ENCODE measurements around the gene P3H2.
"Not testable (repeated sequence)": the region's sequence is repeated elsewhere in the genome, so short reads cannot be mapped to it uniquely, and the experiment has no call there.

Gene P3H2

DNA sequence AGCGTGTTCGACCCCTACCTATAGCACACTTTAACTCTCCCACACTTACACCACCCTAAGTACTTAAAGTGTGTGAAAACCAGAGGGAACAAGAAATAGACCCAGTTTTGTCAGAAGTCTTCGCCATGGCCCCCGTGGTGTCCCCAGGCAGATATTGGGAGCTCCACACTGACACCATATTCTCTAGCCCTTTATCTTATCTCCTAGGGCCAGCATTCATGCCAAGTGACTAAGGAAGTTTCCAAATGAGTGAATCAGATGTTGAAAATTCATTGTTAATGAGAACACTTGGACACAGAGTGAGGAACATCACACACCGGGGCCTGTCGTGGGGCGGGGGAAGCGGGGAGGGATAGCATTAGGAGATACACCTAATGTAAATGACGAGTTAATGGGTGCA, 31.8 kb downstream of the P3H2 start:
- H3K4me1 ChIP-seq (ENCODE audit: insufficient read depth, low read length), result peaks cover 25% of the 10 kb centered on the region

DNA sequence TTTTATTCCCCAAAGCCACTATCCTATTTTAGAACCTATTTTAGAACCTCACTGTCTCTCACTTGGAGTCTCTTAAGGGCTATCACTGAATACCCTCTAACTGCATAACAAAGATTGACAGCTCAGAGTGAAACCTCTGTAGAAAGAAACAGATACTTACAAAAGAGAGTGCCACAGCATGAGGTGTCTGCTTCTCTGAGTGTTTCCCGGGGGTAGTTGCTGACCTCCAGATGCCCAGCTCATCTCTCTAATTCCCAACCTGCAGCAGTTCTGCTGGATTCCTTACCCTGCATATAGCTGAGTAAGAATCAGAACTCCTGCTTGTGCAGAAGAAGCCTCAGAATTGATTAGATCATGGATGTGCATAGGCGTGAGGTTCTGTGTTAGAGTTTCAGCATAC, 34.5 kb downstream of the P3H2 start:
- Histone ChIP-seq H3K4me1 (ENCODE audit: insufficient read depth, low read length) (peaks cover 10% of the 10 kb centered on the region), H3K36me3 (ENCODE audit: insufficient read depth, low read length) (no peaks in the 10 kb centered on the region), H3K9ac (ENCODE audit: low read depth, low read length) (no peak overlapping the region), H3K9me3 (ENCODE audit: control insufficient read depth, insufficient read depth, low read length) (no peaks in the 10 kb centered on the region)

More for the DNA sequence above, 31.8 kb downstream of the P3H2 start:
- Histone ChIP-seq H3K36me3 (ENCODE audit: insufficient read depth, low read length) (no peaks in the 10 kb centered on the region), H3K9me3 (ENCODE audit: control insufficient read depth, insufficient read depth, low read length) (no peaks in the 10 kb centered on the region), H3K9ac (ENCODE audit: low read depth, low read length) (no peak overlapping the region)

GRCh38 chr3:190084983-190085382, 35.7 kb downstream of the P3H2 start:
- Histone ChIP-seq H3K9me3 (ENCODE audit: control insufficient read depth, insufficient read depth, low read length) (no peaks in the 10 kb centered on the region), H3K9ac (ENCODE audit: low read depth, low read length) (no peak overlapping the region), H3K36me3 (ENCODE audit: insufficient read depth, low read length) (no peaks in the 10 kb centered on the region; the same call in 1 of the 2 replicates), H3K4me1 (ENCODE audit: insufficient read depth, low read length) (peaks cover 10% of the 10 kb centered on the region)

DNA sequence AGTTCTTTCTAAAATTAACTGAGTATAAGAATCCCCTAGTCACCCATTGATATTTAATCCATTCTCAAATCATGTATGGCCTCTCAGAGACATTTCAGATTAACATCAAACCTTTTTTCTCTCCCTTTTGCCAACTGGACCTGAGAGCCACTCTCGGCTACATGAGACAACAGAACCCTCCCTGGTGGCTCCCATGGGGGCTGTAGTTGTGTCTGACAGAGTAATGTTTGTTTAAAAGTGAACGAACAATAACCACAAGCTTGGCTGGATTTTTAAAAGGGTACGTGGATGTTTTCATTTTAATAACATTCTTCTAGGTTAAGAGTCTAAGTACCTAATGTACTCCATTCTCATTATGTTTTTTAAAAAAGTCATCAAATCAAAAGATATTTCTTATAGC, 37.1 kb downstream of the P3H2 start:
- no peaks in the 10 kb centered on the region; the same call in 1 of the 2 replicates for H3K36me3 ChIP-seq (ENCODE audit: insufficient read depth, low read length)
- H3K4me1 ChIP-seq (ENCODE audit: insufficient read depth, low read length), result peaks cover 10% of the 10 kb centered on the region
- H3K9me3 ChIP-seq (ENCODE audit: control insufficient read depth, insufficient read depth, low read length), result no peaks in the 10 kb centered on the region
- no peak overlapping the region for H3K9ac ChIP-seq (ENCODE audit: low read depth, low read length)

- H3K9ac ChIP-seq (ENCODE audit: low read depth, low read length), result no peak overlapping the region
- H3K9me3 ChIP-seq (ENCODE audit: control insufficient read depth, insufficient read depth, low read length), result no peaks in the 10 kb centered on the region
- no peaks in the 10 kb centered on the region; the same call in 1 of the 2 replicates for H3K36me3 ChIP-seq (ENCODE audit: insufficient read depth, low read length)
- peaks cover 22% of the 10 kb centered on the region for H3K4me1 ChIP-seq (ENCODE audit: insufficient read depth, low read length)
Observed at GRCh38 chr3:190081389-190081788, 39.3 kb downstream of the P3H2 start.

GRCh38 chr3:190079173-190079572, 41.5 kb downstream of the P3H2 start:
- peaks cover 20% of the 10 kb centered on the region; the same call in 1 of the 2 replicates for H3K4me1 ChIP-seq (ENCODE audit: insufficient read depth, low read length)
- not testable (repeated sequence) for H3K9me3 ChIP-seq (ENCODE audit: control insufficient read depth, insufficient read depth, low read length); H3K9ac ChIP-seq (ENCODE audit: low read depth, low read length); H3K36me3 ChIP-seq (ENCODE audit: insufficient read depth, low read length)

- Histone ChIP-seq H3K4me1 (ENCODE audit: insufficient read depth, low read length) (peaks cover 26% of the 10 kb centered on the region; the same call in 1 of the 2 replicates), H3K36me3 (ENCODE audit: insufficient read depth, low read length) (no peaks in the 10 kb centered on the region; the same call in 1 of the 2 replicates), H3K9ac (ENCODE audit: low read depth, low read length) (no peak overlapping the region), H3K9me3 (ENCODE audit: control insufficient read depth, insufficient read depth, low read length) (no peaks in the 10 kb centered on the region)
Observed at GRCh38 chr3:190077395-190078045, 43.2 kb downstream of the P3H2 start.

- H3K36me3 ChIP-seq (ENCODE audit: insufficient read depth, low read length), result no peaks in the 10 kb centered on the region; the same call in 1 of the 2 replicates
- H3K9ac ChIP-seq (ENCODE audit: low read depth, low read length), result no peak overlapping the region
- H3K4me1 ChIP-seq (ENCODE audit: insufficient read depth, low read length), result peaks cover 26% of the 10 kb centered on the region; the same call in 1 of the 2 replicates
- no peaks in the 10 kb centered on the region for H3K9me3 ChIP-seq (ENCODE audit: control insufficient read depth, insufficient read depth, low read length)
Observed at GRCh38 chr3:190076601-190077394, 43.9 kb downstream of the P3H2 start.

DNA sequence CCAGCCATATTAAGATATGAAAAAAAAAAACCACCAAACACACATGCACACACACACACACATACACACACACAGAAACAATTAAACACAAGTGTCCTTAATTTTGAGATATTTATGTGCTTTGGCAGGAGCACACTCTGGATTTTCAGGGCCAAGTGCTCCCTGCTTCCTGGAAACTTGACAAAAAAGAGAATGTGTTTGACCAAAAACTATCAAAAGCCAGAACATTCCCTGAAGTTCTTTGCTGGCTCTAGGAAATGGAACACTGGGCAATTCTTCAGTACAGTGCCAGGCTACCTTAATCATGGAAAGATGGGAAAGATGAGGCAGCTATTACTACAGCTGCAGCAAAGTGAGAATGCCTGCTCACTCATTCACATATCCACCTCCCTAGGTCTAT, 44.6 kb downstream of the P3H2 start:
- peaks cover 26% of the 10 kb centered on the region; the same call in 1 of the 2 replicates for H3K4me1 ChIP-seq (ENCODE audit: insufficient read depth, low read length)
- no peaks in the 10 kb centered on the region; the same call in 1 of the 2 replicates for H3K36me3 ChIP-seq (ENCODE audit: insufficient read depth, low read length)
- no peak overlapping the region for H3K9ac ChIP-seq (ENCODE audit: low read depth, low read length)
- no peaks in the 10 kb centered on the region for H3K9me3 ChIP-seq (ENCODE audit: control insufficient read depth, insufficient read depth, low read length)

GRCh38 chr3:190074817-190075216, 45.9 kb downstream of the P3H2 start:
- H3K9ac ChIP-seq (ENCODE audit: low read depth, low read length), result no peak overlapping the region
- H3K4me1 ChIP-seq (ENCODE audit: insufficient read depth, low read length), result peaks cover 26% of the 10 kb centered on the region; the same call in 1 of the 2 replicates
- H3K9me3 ChIP-seq (ENCODE audit: control insufficient read depth, insufficient read depth, low read length), result no peaks in the 10 kb centered on the region
- no peaks in the 10 kb centered on the region; the same call in 1 of the 2 replicates for H3K36me3 ChIP-seq (ENCODE audit: insufficient read depth, low read length)

GRCh38 chr3:190073264-190074008, 47.3 kb downstream of the P3H2 start:
- H3K36me3 ChIP-seq (ENCODE audit: insufficient read depth, low read length), result no peaks in the 10 kb centered on the region; the same call in 1 of the 2 replicates
- no peaks in the 10 kb centered on the region for H3K9me3 ChIP-seq (ENCODE audit: control insufficient read depth, insufficient read depth, low read length)
- peaks cover 26% of the 10 kb centered on the region; the same call in 1 of the 2 replicates for H3K4me1 ChIP-seq (ENCODE audit: insufficient read depth, low read length)
- no peak overlapping the region for H3K9ac ChIP-seq (ENCODE audit: low read depth, low read length)

GRCh38 chr3:190072856-190073255, 47.8 kb downstream of the P3H2 start:
- Histone ChIP-seq H3K9me3 (ENCODE audit: control insufficient read depth, insufficient read depth, low read length) (no peaks in the 10 kb centered on the region), H3K36me3 (ENCODE audit: insufficient read depth, low read length) (no peaks in the 10 kb centered on the region; the same call in 1 of the 2 replicates), H3K4me1 (ENCODE audit: insufficient read depth, low read length) (peaks cover 24% of the 10 kb centered on the region; the same call in 1 of the 2 replicates), H3K9ac (ENCODE audit: low read depth, low read length) (no peak overlapping the region)

GRCh38 chr3:190071921-190072320, 48.8 kb downstream of the P3H2 start:
- not testable (repeated sequence) for H3K36me3 ChIP-seq (ENCODE audit: insufficient read depth, low read length); H3K9me3 ChIP-seq (ENCODE audit: control insufficient read depth, insufficient read depth, low read length); H3K9ac ChIP-seq (ENCODE audit: low read depth, low read length)
- H3K4me1 ChIP-seq (ENCODE audit: insufficient read depth, low read length), result peaks cover 14% of the 10 kb centered on the region; the same call in 1 of the 2 replicates
